Parathyroid adenoma (tissue), 2 donors: Measurements from ENCODE around the gene TMEM134.
"Not testable (repeated sequence)": the region's sequence is repeated elsewhere in the genome, so short reads cannot be mapped to it uniquely, and the experiment has no call there.

Experiments
- H2AFZ ChIP-seq: fragments of 300-600 bp; sonication (generic); one replicate; pipeline ENCODE4 v1.7.0; 2017; ENCODE audit warnings: antibody characterized with exemption, mild to moderate bottlenecking
- H3K27ac ChIP-seq: fragments of 300-600 bp; sonication (generic); one replicate; pipeline ENCODE4 v1.7.0; 2017
- H3K27me3 ChIP-seq: fragments of 300-600 bp; sonication (generic); one replicate; pipeline ENCODE4 v1.7.0; 2017; ENCODE audit warnings: low read length; ENCODE audit not compliant: control insufficient read depth, insufficient read depth
- H3K36me3 ChIP-seq: fragments of 300-600 bp; sonication (generic); one replicate; pipeline ENCODE4 v1.7.0; 2017; ENCODE audit warnings: low read length; ENCODE audit not compliant: control insufficient read depth, insufficient read depth
- H3K4me1 ChIP-seq: fragments of 300-600 bp; sonication (generic); one replicate; pipeline ENCODE4 v1.7.0; 2017; ENCODE audit warnings: control low read depth
- H3K4me2 ChIP-seq: fragments of 300-600 bp; sonication (generic); one replicate; pipeline ENCODE4 v1.7.0; 2017; ENCODE audit warnings: low read length
- H3K4me3 ChIP-seq: fragments of 300-600 bp; sonication (generic); one replicate; pipeline ENCODE4 v1.7.0; 2017; ENCODE audit warnings: low read depth, low read length
- H3K79me2 ChIP-seq: fragments of 300-600 bp; sonication (generic); one replicate; pipeline ENCODE4 v1.7.0; 2017; ENCODE audit warnings: control low read depth
- H3K9ac ChIP-seq: fragments of 300-600 bp; sonication (generic); one replicate; pipeline ENCODE4 v1.7.0; 2017; ENCODE audit warnings: mild to moderate bottlenecking
- H3K9me3 ChIP-seq: fragments of 300-600 bp; sonication (generic); one replicate; pipeline ENCODE4 v1.7.0; 2017; ENCODE audit warnings: low read length; ENCODE audit not compliant: control insufficient read depth
- TF ChIP-seq, protein P1 (sequence below): fragments of 300-600 bp; sonication (generic); IDR thresholded peaks from one replicate; pipeline ENCODE4 v1.7.0; 2017; ENCODE audit warnings: antibody characterized with exemption, mild to moderate bottlenecking
- donor health status: primary hyperparathyroidism.

The TMEM134 gene

DNA sequence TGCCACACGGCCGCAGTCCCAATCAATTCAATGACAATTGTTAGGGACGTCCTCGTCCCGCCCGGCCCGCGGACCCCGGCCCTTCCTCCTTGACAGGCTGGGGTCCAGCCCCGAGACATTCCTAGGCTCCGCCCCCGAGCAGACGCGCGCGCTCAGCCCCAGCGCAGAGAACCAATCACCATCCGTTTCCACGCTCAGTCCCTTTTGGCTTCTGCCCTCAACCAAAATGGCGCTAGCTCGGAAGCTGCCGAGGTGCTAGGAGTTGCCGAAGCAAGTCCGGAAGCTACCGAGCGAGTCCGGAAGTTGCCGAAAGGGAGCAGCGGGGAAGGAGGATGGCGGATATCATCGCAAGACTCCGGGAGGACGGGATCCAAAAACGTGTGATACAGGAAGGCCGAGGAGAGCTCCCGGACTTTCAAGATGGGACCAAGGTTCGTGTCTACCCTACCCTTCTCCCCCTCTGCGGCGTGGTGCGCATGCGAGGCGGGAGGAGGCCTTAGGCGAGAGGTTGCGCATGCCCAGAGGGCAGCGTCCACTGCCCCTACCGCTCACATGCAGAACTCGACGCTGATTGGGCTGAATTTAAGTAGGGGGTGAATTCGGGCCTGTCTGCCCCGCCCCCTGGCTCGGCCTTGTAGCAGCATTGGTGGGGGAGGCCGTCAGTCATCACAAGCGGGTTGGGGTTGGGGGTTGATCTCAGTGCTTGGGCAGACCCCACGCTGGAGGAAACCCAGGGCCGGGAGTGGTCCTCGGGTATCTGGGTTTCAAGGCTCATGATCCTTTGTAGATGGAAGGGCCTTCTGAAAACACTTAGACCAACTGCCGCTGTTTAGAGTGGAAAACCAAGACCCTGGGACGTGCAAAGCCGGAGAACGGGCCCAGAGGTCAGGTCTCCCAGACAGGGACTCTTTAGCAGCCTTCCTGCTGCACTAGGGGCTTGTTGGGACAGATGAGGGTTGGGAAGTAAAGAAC, 14.1 kb upstream of the TMEM134 start, which contains the start of gene AIP:
AIP (plus strand) TSS at position 200 of the 972 bp plus-strand sequence; CDS start at position 333, 133 bp downstream.
- TF ChIP-seq, protein P1, sequence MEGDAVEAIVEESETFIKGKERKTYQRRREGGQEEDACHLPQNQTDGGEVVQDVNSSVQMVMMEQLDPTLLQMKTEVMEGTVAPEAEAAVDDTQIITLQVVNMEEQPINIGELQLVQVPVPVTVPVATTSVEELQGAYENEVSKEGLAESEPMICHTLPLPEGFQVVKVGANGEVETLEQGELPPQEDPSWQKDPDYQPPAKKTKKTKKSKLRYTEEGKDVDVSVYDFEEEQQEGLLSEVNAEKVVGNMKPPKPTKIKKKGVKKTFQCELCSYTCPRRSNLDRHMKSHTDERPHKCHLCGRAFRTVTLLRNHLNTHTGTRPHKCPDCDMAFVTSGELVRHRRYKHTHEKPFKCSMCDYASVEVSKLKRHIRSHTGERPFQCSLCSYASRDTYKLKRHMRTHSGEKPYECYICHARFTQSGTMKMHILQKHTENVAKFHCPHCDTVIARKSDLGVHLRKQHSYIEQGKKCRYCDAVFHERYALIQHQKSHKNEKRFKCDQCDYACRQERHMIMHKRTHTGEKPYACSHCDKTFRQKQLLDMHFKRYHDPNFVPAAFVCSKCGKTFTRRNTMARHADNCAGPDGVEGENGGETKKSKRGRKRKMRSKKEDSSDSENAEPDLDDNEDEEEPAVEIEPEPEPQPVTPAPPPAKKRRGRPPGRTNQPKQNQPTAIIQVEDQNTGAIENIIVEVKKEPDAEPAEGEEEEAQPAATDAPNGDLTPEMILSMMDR = no peak
- peak within 1 kb of the TSS; percentile 87 for H2AFZ ChIP-seq
- peak within 1 kb of the TSS; percentile 77 for H3K27ac ChIP-seq
- no peaks in the 10 kb centered on the region for H3K27me3 ChIP-seq
- peaks cover 2% of the 10 kb centered on the region for H3K79me2 ChIP-seq
- H3K9ac ChIP-seq = peak within 1 kb of the TSS; percentile 2
- H3K9me3 ChIP-seq = no peaks in the 10 kb centered on the region
- no peaks in the 10 kb centered on the region for H3K36me3 ChIP-seq
- H3K4me2 ChIP-seq = peak within 1 kb of the TSS; percentile 91
- peak within 1 kb of the TSS; percentile 82 for H3K4me3 ChIP-seq
- H3K4me1 ChIP-seq = no peaks in the 10 kb centered on the region

DNA sequence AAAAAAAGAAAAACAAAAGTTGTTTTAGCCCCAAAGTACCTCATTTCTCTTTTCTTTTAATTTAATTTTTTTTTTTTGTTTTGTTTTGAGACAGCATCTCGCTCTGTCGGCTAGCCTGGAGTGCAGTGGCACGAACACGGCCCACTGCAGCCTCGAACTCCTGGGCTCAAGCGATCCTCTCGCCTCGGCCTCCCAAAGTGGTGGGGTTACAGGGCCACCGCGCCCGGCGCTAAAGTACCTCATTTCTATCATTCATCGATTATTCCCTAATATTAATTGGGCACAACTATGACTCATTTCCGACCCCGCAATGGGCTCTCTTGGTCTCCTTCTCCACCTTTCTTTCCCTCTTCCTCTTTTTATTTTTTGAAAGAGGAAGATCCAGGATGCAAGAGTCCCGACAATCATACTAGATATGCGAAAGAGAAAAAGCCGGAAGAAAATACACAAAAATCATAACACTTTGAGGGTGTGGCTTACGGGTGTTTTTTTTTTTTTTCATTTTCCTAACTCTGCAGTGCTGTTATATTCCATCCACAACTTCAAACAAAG, 13.3 kb upstream of the TMEM134 start:
- Histone ChIP-seq H3K27ac (peak overlapping the region; percentile 77), H3K4me1 (no peaks in the 10 kb centered on the region), H3K36me3 (no peaks in the 10 kb centered on the region), H3K9ac (peak overlapping the region; percentile 2), H3K27me3 (no peaks in the 10 kb centered on the region), H3K79me2 (peaks cover 2% of the 10 kb centered on the region), H3K4me3 (peak overlapping the region; percentile 82), H2AFZ (peak overlapping the region; percentile 87), H3K9me3 (no peaks in the 10 kb centered on the region), H3K4me2 (peak overlapping the region; percentile 91)
- TF ChIP-seq, protein P1 = no peak

DNA sequence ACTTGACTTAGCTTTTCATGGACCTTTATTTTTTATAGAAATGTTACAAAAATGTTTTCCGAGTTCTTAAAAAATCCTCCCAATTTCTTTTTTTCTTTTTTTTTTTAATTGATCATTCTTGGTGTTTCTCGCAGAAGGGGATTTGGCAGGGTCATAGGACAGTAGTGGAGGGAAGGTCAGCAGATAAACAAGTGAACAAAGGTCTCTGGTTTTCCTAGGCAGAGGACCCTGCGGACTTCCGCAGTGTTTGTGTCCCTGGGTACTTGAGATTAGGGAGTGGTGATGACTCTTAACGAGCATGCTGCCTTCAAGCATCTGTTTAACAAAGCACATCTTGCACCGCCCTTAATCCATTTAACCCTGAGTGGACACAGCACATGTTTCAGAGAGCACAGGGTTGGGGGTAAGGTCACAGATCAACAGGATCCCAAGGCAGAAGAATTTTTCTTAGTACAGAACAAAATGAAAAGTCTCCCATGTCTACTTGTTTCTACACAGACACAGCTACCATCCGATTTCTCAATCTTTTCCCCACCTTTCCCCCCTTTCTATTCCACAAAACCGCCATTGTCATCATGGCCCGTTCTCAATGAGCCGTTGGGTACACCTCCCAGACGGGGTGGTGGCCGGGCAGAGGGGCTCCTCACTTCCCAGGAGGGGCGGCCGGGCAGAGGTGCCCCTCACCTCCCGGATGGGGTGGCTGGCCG, 8.4 kb upstream of the TMEM134 start:
- not testable (repeated sequence) for H3K4me3 ChIP-seq, H3K79me2 ChIP-seq, H3K9me3 ChIP-seq, H3K27ac ChIP-seq, H3K4me1 ChIP-seq, H2AFZ ChIP-seq, H3K36me3 ChIP-seq, H3K4me2 ChIP-seq, H3K9ac ChIP-seq, H3K27me3 ChIP-seq

DNA sequence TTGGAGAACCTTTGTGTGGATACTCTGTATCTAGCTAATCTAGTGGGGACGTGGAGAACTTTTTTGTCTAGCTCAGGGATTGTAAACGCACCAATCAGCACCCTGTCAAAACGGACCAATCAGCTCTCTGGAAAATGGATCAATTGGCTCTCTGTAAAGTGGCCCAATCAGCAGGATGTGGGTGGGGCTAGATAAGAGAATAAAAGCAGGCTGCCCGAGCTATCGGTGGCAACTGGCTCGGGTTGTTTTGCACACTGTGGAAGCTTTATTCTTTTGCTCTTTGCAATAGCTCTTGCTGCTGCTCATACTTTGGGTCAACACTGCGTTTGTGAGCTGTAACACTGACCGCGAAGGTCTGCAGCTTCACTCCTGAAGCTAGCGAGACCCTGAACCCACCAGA, 7.6 kb upstream of the TMEM134 start:
- not testable (repeated sequence) for H2AFZ ChIP-seq, H3K79me2 ChIP-seq, H3K4me1 ChIP-seq, H3K4me3 ChIP-seq, H3K27ac ChIP-seq, H3K27me3 ChIP-seq, H3K4me2 ChIP-seq, H3K9ac ChIP-seq, H3K9me3 ChIP-seq, H3K36me3 ChIP-seq

DNA sequence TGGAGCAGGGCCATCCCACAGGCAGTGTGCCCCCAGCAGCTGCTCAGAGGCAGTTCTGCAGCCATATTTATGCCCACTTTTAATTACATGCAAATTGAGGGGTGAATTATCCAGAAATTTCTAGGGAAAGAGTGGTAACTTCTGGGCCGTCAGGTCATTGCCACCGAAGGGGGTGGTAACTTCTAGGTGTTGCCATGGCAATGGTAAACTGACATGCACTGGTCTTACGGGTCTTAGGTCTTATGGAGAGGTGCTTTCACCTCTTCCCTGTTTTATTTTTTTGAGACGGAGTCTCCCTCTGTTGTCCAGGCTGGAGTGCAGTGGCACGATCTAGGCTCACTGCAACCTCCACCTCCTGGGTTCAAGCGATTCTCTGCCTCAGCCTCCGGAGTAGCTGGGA, 3.8 kb upstream of the TMEM134 start:
- H3K4me2 ChIP-seq = no peak overlapping the region
- TF ChIP-seq, protein P1 = no peak
- no peaks in the 10 kb centered on the region for H3K4me1 ChIP-seq
- no peaks in the 10 kb centered on the region for H3K36me3 ChIP-seq
- H3K9ac ChIP-seq = no peak overlapping the region
- H3K27me3 ChIP-seq = no peaks in the 10 kb centered on the region
- no peak overlapping the region for H3K27ac ChIP-seq
- no peaks in the 10 kb centered on the region for H3K9me3 ChIP-seq
- H3K4me3 ChIP-seq = no peak overlapping the region
- no peak overlapping the region for H2AFZ ChIP-seq
- no peaks in the 10 kb centered on the region for H3K79me2 ChIP-seq
